Measurements from ENCODE around the gene COMT. TPM values are rescaled to one million over a fixed set of nuclear protein-coding genes. Genes with fewer than 3 reads are reported as not detected.

Gene COMT
- total and polyA plus RNA-seq, 9 of the 15 experiments (the other 6 are each of a cell fraction or from before 2014, with no cell fraction given), result 12.5 to 351 (median 155) TPM

- 0 out of 2 replicates have a peak, but pooled peaks have one; percentile 29 for TF ChIP-seq ETS1 (conservative IDR thresholded peaks at IDR 0.05; ENCODE audit: control insufficient read depth, low read depth, low read length)
- TF ChIP-seq TRIM25 (IDR thresholded peaks at IDR 0.05; ENCODE audit: borderline replicate concordance), result no peak
- no peak for TF ChIP-seq ZNF444 (CRISPR knock-in tag; IDR thresholded peaks at IDR 0.05)
- TF ChIP-seq ETV1 (tag; conservative IDR thresholded peaks at IDR 0.05; ENCODE audit: low read depth), result peak; percentile 97
- no peak for TF ChIP-seq ZNF174 (CRISPR knock-in tag; IDR thresholded peaks at IDR 0.05)
- no peak for TF ChIP-seq SMARCA5 (IDR thresholded peaks at IDR 0.05)
- TF ChIP-seq PREB (CRISPR knock-in tag; IDR thresholded peaks at IDR 0.05), result no peak
- TF ChIP-seq ZNF280B (CRISPR knock-in tag; IDR thresholded peaks at IDR 0.05), result no peak
- TF ChIP-seq CTBP1 (IDR thresholded peaks at IDR 0.05; ENCODE audit: borderline replicate concordance), result peak; percentile 61; the same call in 1 of the 2 replicates
- no peak for TF ChIP-seq SMARCA4 (IDR thresholded peaks at IDR 0.05)
- no peak for TF ChIP-seq POLR3G (IDR thresholded peaks at IDR 0.05; ENCODE audit: extremely low read depth, insufficient read length, insufficient replicate concordance)
- no peak for TF ChIP-seq ZNF589 (CRISPR knock-in tag; IDR thresholded peaks at IDR 0.05; ENCODE audit: low read depth)
- TF ChIP-seq E2F8 (IDR thresholded peaks at IDR 0.05; ENCODE audit: low read depth, partially characterized antibody), result no peak
- no peak for TF ChIP-seq RNF219 (CRISPR knock-in tag; IDR thresholded peaks at IDR 0.05)
Measured at GRCh38 chr22:19988965-19989724, 47.6 kb downstream of the COMT start (continued).
